ENCODE measurements around the gene KAZN. TPM values are rescaled to one million over a fixed set of nuclear protein-coding genes. Genes with fewer than 3 reads are reported as not detected.

KAZN gene
- total RNA-seq, 1 donor from 2014 or later, result 33.5 TPM

GRCh38 chr1:14745789-14746188, 147.3 kb downstream of the KAZN start:
- intact Hi-C loops (cut with DNase I), result no loop called here
- TF ChIP-seq, protein P1, sequence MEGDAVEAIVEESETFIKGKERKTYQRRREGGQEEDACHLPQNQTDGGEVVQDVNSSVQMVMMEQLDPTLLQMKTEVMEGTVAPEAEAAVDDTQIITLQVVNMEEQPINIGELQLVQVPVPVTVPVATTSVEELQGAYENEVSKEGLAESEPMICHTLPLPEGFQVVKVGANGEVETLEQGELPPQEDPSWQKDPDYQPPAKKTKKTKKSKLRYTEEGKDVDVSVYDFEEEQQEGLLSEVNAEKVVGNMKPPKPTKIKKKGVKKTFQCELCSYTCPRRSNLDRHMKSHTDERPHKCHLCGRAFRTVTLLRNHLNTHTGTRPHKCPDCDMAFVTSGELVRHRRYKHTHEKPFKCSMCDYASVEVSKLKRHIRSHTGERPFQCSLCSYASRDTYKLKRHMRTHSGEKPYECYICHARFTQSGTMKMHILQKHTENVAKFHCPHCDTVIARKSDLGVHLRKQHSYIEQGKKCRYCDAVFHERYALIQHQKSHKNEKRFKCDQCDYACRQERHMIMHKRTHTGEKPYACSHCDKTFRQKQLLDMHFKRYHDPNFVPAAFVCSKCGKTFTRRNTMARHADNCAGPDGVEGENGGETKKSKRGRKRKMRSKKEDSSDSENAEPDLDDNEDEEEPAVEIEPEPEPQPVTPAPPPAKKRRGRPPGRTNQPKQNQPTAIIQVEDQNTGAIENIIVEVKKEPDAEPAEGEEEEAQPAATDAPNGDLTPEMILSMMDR (IDR thresholded peaks at IDR 0.05), result no peak
- no peak overlapping the region for H3K4me3 ChIP-seq
- DNase-seq, result no peak
- no peaks in the 10 kb centered on the region for H3K27me3 ChIP-seq
- H3K36me3 ChIP-seq, result no peaks in the 10 kb centered on the region
- peaks cover 6% of the 10 kb centered on the region for H3K4me1 ChIP-seq
- no peak overlapping the region for H3K27ac ChIP-seq
- no peaks in the 10 kb centered on the region for H3K9me3 ChIP-seq
- no peak for ATAC-seq

DNA sequence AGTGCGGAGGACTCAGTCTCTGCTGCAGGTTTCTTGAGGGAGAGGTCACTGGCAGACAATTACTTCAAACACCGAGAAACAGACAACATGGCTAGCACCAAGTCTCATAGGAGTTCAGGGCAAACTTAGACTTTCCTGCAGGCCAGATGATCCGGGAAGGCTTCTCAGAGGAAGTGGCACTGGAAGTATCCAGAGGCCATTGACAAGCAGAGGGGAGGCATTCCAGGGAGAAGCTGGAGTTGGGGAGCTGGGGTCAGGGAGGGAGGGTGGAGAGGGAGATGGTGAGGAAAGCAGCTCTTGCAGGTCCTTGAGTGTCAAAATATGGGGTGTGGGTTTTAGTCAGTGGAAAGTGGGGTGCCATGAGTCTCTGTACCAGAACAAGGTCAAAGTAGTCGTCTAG, 147.9 kb downstream of the KAZN start:
- TF ChIP-seq, protein P1 (IDR thresholded peaks at IDR 0.05), result no peak
- H3K4me3 ChIP-seq, result no peak overlapping the region
- intact Hi-C loops (cut with DNase I), result no loop called here

GRCh38 chr1:14748151-14748550, 149.7 kb downstream of the KAZN start:
- intact Hi-C loops (cut with DNase I), result no loop called here
- no peaks in the 10 kb centered on the region for H3K27me3 ChIP-seq
- no peaks in the 10 kb centered on the region for H3K36me3 ChIP-seq
- no peaks in the 10 kb centered on the region for H3K4me1 ChIP-seq
- DNase-seq, result no peak
- H3K4me3 ChIP-seq, result no peak overlapping the region
- ATAC-seq, result no peak
- H3K27ac ChIP-seq, result no peak overlapping the region
- H3K9me3 ChIP-seq, result no peaks in the 10 kb centered on the region
- TF ChIP-seq, protein P1 (IDR thresholded peaks at IDR 0.05), result no peak

More for the DNA sequence above, 147.9 kb downstream of the KAZN start:
- peaks cover 6% of the 10 kb centered on the region for H3K4me1 ChIP-seq
- no peaks in the 10 kb centered on the region for H3K27me3 ChIP-seq
- no peaks in the 10 kb centered on the region for H3K9me3 ChIP-seq
- DNase-seq, result no peak
- H3K27ac ChIP-seq, result no peak overlapping the region
- no peaks in the 10 kb centered on the region for H3K36me3 ChIP-seq
- no peak for ATAC-seq

DNA sequence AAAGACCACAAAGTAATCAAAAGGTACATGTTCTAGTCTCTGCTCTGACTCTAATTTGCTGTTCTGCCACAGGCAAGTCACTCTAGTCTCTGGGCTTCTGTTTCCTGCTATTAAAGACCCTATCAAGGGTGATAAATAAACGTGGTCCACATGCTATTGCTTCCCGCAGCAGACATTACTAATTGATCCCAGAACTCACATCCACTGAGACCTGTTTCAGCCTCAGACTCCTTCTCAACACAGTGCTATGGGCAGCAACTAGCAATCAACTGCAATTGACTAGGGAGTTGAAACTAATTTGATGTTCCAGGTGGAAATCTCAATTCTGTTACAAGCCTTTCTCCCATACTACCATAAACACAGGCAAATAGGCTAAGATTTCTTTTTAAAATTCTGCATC, 150.5 kb downstream of the KAZN start:
- TF ChIP-seq, protein P1 (IDR thresholded peaks at IDR 0.05), result no peak
- Histone ChIP-seq H3K9me3 (no peaks in the 10 kb centered on the region), H3K4me3 (no peak overlapping the region), H3K4me1 (no peaks in the 10 kb centered on the region), H3K27ac (no peak overlapping the region), H3K36me3 (no peaks in the 10 kb centered on the region), H3K27me3 (no peaks in the 10 kb centered on the region)
- DNase-seq (no peak), ATAC-seq (no peak)
- intact Hi-C loops (cut with DNase I), result no loop called here

- ATAC-seq, result no peak
- intact Hi-C loops (cut with DNase I), result no loop called here
- H3K4me1 ChIP-seq, result no peaks in the 10 kb centered on the region
Observed at GRCh38 chr1:14750490-14750889, 152.0 kb downstream of the KAZN start.

More at GRCh38 chr1:14750490-14750889, 152.0 kb downstream of the KAZN start:
- Histone ChIP-seq H3K36me3 (no peaks in the 10 kb centered on the region), H3K27me3 (no peaks in the 10 kb centered on the region), H3K27ac (no peak overlapping the region), H3K9me3 (no peaks in the 10 kb centered on the region), H3K4me3 (no peak overlapping the region)
- TF ChIP-seq, protein P1 (IDR thresholded peaks at IDR 0.05), result no peak
- DNase-seq, result no peak

All from upper lobe of right lung (tissue), 1 donor.